GM18526 (cell line): ENCODE results near the gene CLN3.

Source experiments
- POLR2A ChIP-seq: IDR thresholded peaks from 3 replicates; pipeline ENCODE4 v1.6.1; 2011; ENCODE audit not compliant: insufficient read length; ENCODE audit errors: extremely low read depth

The CLN3 gene

GRCh38 chr16:28521436-28521835 lies 29.6 kb upstream of the CLN3 start:
- no peak for TF ChIP-seq POLR2A

DNA sequence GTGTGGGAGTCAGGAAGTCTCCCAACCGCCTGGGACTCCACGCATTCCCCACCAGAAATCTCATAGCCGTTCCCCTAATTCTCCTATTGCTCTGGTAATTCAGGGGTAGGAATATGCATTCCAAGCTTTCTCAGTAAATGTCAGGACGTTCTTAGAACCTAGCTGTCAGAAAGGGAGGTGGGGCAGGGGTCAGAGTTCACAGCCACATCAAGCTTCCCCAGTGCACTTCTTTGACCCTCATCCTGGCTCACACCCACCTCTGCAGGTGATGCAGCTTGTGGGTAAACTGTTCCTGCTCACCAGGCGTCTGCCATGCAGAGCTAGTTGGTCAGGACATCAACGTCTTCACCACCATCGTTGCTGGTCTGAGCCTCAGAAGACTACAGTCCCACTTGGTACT lies 28.8 kb upstream of the CLN3 start:
- TF ChIP-seq POLR2A, result no peak

- TF ChIP-seq POLR2A, result no peak
These were observed 22.4 kb upstream of the CLN3 start for GRCh38 chr16:28514246-28514645.

DNA sequence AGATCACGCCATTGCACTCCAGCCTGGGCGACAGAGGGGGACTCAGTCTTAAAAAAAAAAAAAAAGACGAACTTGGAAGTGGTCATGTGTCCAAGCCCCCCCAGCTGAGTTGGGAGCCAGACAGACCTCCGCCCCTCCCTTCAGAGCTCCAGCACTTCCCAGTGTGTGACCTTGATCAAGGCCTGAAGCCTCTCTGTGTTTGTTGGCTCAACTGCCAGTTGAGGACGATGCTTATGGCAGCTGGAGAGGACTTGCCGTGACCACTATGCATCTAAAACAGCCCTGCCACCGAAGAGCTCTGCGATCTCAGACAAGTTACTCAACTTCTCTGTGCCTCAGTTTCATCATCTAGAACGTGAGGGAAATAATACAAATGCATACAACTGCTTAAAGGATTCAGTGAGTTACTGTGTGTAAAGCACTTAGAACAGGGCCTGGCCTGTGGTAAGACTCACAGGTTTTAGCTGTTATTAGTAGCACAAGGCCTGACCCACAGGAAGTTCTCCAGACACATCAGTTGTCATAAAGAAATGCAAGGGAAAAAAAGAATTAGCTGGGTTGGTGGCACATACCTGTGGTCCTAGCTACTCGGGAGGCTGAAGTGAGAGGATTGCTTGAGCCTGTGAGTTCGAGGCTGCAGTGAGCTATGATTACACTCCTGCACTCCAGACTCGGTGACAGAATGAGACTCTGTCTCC lies 21.8 kb upstream of the CLN3 start:
- no peak for TF ChIP-seq POLR2A

DNA sequence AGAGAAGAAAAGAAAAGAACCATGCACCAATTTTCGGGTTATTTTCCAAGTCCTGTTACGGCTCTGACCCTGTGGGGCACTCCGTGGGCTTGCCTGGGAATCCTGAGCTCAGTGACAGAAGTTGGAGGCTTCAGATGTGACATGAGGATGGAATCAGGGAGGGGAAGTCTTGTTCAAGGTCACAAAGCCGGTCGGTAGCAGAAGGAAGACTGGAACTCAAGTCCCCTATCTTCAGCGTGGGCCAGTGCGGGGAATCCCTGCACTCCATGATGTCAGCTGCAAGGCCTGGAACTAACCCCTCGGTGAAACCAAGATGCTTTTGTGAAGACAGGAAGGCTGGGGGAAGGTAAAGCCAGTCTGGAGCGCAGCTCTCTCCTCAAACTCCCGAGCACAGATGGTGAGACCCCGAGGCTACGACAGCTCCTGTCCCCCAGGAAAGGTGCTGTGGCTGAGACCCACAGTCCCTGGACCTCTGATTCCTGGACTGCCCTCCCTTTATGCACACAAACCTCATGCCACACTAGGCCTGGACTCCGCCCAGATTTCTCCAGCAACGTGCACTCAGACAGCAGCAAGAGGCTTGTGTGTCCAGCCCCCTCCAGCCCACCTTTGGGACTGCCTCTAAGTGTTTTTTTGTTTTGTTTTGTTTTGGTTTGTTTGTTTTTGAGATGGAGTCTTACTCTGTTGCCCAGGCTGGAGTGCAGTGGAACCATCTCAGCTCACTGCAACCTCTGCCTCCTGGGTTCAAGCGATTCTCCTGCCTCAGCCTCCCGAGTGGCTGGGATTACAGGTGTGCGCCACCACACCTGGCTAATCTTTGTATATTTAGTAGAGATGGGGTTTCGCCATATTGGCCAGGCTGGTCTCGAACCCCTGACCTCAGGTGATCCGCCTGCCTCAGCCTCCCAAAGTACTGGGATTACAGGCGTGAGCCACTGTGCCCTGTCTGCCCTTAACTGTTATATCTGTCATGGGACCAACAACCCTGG lies 20.2 kb upstream of the CLN3 start:
- no peak for TF ChIP-seq POLR2A

- TF ChIP-seq POLR2A, result no peak
These were observed 19.2 kb upstream of the CLN3 start for GRCh38 chr16:28511031-28511430.

GRCh38 chr16:28505489-28506137 lies 13.7 kb upstream of the CLN3 start:
- no peak for TF ChIP-seq POLR2A

DNA sequence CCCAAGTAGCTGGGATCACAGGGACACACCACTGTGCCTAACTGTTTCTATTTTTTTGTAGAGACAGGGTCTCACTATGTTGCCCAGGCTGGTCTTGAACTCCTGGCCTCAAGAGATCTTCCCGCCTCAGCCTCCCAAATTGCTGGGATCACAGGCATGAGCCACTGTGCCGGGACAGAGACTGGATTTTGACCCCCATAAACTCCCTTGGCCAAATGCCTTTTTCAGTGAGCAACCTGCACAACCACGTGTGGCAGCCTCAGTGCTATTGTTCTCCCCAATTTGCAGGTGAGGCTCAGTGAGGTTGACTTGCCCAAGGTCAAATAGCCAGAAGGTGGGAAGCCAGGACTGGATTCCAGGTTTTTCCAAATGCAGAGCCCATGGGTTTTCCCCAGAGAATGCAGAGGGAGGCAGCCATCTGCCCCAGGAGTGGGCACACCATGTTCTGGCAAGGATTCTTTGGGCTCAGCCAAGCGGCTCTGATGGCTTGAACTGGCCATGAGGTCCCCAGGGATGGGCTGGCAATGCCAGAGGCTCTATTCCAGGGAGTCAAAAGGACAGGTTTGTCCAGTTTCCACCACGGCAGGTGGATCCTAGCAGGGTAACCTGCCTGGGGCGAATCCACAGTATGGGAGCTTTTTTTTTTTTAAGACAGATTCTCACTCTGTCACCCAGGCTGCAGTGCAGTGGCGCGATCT lies 13.0 kb upstream of the CLN3 start:
- no peak for TF ChIP-seq POLR2A

DNA sequence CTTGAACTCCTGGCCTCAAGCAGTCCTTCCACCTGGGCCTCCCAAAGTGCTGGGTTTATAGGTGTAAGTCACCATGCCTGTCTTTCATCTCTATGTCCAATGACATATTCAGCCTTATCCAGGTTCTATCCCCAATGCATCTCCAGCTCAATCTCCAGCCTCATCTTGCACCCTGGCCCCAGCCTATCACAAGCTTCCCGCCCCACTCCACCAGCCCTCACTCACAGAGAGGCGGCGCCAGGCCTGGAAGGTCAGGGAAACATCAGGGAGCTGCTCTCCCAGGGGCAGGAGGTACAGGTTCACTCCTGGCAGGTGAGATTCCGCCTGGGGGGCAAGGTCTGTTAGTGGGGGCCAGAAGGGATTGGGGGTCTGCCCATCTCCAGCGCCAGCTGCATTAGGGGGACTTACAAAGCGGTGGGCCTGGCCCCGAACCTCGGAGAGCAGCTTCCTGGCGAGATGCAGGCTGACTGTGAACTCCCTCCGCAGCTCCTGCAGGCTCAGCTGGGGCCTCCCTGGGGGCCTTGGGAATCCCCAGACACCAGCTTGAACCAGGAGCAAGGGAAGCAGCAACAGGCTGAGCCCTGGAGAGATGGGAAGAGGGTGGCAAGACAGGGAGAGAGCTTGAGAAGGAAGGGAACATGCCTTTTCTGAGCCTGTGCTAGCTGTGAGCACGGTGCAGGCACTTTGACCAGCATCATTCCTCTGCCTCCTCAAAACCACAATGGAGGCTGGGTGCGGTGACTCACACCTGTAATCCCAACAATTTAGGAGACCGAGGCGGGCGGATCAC lies 11.8 kb upstream of the CLN3 start:
- no peak for TF ChIP-seq POLR2A

GRCh38 chr16:28502290-28502689 lies 10.4 kb upstream of the CLN3 start:
- TF ChIP-seq POLR2A, result no peak

- no peak for TF ChIP-seq POLR2A
These were observed 9.7 kb upstream of the CLN3 start for GRCh38 chr16:28501258-28502232.

DNA sequence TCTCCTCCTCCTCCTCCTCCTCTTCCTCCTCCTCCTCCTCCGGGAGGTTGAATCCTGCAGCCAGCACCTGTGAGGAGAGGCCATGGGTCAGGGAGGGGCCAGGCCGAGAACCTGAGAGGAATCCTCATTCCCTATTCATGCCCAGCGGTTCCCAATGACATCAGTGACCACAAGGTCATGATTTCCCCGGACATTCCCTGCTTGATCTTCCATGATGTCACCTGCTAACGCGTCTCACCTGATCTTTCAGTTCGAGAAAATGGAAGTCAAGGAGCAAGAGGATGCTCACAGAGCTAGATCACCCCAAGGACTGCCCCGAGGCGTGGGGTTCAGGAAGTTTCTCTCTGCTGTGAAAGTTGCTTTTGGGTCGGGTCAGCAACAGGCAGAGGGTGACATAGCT lies 8.0 kb upstream of the CLN3 start:
- no peak for TF ChIP-seq POLR2A

DNA sequence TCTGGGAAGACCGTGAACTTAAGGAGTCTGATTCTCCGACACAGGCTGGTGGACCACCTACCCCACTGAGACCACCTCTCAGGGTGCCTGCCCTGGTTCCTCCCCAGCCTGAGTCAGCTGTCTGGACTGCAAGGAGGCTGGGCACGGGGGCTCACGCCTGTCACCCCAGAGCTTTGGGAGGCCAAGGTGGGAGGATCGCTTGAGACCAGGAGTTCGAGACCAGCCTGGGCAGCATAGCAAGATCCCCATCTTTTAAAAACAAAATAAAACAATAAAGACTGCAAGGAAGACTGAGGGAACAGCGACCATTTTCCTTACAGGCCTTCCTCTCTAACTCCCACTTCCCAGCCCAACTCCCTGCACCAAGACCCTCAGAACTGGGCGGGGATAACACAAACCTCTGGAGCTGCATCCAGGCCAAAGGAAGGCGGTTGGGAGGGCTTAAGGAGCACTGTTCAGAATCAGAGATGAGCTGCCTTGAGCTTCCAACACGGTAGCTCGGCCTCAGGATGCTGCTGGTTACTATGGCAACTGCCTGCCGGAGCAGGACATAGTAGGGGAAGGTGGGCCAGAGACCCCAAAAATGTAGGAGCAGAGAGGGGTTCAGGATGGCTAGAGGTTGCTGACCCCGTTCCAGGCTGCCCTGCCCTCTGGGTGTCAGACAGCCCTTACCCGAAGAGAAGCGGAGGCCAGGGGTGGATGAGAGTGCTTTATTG lies 7.0 kb upstream of the CLN3 start:
- TF ChIP-seq POLR2A, result no peak
